Smooth muscle cell of the brain vasculature (primary cell): ENCODE measurements around the gene DCTN2.

Experiments
- DNase-seq: peaks from one replicate; pipeline ENCODE4 v3.0.0-alpha.2; 2012; ENCODE audit warnings: low read depth, low spot score

The DCTN2 gene

DNA sequence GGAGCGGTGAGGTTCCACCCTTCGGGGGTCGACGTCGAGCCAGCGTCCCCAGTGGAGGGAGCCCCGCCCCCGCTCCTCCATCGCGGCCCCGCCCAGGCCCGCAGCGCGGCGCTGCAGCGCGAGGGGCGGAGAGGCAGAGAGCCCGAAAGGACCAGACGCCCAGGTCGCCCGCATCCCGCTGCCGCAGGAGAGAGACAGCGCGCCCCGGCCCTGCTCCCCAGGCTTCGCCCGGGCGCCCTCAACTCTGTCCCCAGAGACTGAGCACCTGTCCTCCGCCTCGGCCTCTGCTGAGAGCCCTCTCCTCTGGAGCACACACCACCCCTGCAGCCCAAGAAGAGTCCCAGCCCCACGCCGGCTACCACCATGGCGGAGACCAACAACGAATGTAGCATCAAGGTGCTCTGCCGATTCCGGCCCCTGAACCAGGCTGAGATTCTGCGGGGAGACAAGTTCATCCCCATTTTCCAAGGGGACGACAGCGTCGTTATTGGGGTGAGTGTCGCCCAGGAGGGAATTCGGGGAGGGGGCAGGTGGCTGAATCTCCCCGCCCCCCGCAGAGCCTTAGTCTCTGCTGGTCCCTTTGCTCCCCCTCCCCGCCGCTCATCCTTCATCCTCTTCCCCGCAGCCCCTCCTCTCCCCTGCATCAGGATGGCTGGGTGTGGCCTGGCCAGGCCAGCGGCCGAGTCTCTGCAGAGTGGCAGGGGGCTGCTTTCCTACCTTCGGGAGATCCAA, 3.1 kb upstream of the DCTN2 start, which contains the start of gene KIF5A:
Gene KIF5A, plus strand, starts transcription at position 136 of the 732 bp plus-strand sequence. Its CDS starts 228 bp downstream, at position 364.
- no peak for DNase-seq

DNA sequence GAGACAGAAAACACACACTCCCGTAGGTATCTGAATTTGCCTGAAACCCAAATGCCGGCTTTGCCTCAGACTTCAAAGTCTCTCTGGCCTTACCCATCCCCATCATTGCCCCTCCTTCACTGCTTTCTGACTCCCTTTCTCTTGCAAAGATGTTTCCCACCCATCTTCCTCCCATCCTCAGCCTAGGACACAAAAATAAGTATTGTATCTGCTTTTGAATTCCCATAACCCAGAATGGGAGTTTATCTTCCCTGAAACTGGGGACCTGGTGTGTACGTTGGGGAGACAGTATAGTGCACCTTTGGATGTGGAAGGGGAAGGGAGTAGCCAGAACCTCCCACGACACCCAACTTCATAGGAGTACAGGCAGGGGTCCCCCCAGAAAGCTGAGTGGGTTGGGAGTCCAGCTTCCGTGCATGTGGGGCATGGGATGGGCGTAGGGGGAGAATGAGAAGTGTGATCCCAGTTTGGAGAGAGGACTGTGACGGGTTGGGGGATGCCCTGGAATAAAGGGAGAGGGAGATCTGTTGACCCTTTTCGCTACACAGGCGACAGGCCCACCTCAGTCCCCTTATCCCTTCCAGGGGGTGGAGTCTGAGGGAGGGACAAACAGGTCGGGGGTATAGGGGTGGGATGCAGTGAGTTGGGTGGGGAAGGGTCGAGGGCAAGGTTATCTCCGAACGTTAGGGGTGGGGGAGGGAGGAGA, 2.4 kb upstream of the DCTN2 start:
- no peak for DNase-seq

DNA sequence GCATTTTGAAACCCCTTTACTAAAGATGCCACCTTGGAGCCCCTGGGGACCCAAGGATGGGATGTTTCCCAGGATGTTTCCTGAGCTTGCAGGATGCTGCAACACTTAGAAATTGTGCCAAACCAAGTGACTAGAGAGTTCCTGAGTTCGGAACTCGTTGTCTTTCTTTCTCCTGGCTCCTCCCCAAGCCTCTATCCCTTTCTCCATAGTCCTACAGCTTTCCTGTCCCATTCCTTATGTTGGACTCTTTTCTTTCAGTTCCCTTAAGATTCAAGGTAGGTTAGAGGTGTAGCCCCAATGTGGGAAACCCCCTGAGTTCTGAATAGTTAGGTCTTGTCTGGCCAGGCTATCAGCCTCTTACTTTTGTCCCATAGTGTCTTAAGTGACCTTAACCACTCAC, 1.5 kb upstream of the DCTN2 start:
- no peak for DNase-seq

DNA sequence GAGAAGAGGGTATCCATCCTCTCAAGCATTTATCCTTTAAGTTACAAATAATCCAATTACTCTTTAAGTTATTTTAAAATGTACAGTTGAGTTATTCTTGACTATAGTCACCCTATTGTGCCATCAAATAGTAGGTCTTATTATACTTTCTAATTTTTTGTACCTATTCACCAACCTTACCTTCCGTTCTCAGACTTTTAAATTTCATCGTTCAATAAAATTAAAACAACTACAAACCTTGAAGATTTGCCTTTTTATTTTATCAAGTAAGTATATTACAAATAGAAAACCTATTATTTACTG, 972 bp upstream of the DCTN2 start:
- no peak for DNase-seq

GRCh38 chr12:57547288-57548012, 458 bp upstream of the DCTN2 start:
- no peak for DNase-seq

GRCh38 chr12:57545809-57546437, 1.1 kb downstream of the DCTN2 start:
- no peak for DNase-seq

- no peak for DNase-seq
Measured at GRCh38 chr12:57543581-57543980, 3.4 kb downstream of the DCTN2 start.

GRCh38 chr12:57541717-57542116, 5.3 kb downstream of the DCTN2 start:
- no peak for DNase-seq

DNA sequence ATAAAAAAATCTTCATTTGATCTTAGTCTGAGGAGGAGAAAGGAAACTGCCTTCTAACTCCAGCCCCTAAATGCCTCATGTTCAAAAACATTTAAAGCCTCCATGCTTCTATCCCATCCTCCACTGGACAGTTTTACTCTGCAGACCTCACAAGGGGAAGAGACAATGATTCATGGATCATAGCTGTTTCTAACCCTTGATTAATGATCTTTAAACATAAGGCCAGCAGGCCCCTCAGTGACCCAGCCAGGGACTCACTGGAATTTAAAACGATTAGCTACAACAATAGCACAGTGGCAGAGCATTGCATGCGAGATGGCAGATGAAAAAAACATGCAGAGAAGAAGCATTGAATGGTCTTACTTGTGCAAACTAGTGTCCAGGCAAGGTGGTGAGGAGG, 6.0 kb downstream of the DCTN2 start:
- no peak for DNase-seq

GRCh38 chr12:57539134-57539768, 7.7 kb downstream of the DCTN2 start:
- no peak for DNase-seq

- no peak for DNase-seq
Measured at GRCh38 chr12:57536597-57536942, 10.4 kb downstream of the DCTN2 start.

GRCh38 chr12:57535764-57536596, 11.0 kb downstream of the DCTN2 start:
- no peak for DNase-seq

GRCh38 chr12:57534991-57535543, 11.9 kb downstream of the DCTN2 start:
- no peak for DNase-seq

DNA sequence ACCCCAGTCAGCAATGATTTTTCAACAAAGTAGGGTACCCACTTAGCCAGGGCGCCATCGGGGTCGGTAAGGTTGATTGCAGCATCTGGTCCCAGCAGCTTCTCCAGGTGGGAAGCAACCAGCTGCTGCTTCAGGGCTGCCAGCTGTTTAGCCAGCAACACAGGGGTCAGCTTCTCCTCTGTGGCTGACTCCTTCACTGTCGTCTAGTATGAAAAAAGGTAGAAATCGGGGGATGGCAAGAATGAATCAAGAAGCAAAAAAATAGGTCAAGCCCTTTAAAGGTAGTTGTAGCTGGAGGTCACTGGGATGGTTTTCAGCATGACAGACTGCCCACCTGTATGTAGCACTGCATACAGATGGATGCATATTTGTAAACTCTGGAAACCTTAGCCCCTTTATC, 12.7 kb downstream of the DCTN2 start:
- DNase-seq = no peak

GRCh38 chr12:57533108-57533507, 13.9 kb downstream of the DCTN2 start:
- DNase-seq = no peak

DNA sequence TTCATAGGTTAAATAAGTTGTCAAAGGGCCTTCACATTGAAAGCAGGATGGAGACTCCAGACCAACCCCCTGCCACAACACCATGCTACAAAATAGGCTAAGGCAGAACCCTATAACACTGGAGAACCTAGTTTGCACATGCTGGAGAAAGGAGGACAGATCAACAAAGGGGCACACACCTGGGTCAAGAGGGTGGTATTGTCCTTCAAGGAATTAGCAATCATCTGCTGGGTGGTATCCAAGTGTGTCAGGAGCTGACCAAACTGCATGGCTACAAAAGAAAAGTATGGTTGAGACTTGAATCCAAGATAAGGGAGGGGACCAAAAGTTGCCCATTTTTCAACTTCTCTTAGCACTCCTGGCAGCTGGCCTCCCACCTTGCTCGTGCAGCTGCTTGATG, 15.2 kb downstream of the DCTN2 start:
- no peak for DNase-seq

GRCh38 chr12:57530396-57531142, 16.4 kb downstream of the DCTN2 start:
- no peak for DNase-seq

- no peak for DNase-seq
Measured at GRCh38 chr12:57529831-57530230, 17.2 kb downstream of the DCTN2 start.

GRCh38 chr12:57528831-57529555, 18.0 kb downstream of the DCTN2 start:
- DNase-seq = no peak
